ENCODE results near the gene IPO8.

The IPO8 gene

DNA sequence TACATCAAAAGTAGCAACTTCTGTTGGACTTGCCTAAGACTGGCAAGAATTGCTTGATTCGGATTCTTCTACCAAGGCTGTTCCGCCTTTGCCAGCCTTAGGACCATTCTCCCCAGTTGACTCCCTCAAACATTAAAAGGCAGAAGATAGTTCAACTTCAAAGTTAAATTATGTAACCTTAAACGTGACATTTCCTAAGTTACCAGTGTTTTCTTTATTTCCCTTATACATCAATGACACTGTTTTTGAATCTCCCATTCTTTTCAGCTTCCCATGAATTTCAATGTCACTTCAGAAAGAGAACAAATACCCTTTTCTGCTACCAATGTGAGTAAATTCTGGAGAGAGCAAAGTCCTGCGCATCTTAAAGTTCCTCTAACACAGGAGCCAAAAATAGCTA lies 33.9 kb upstream of the IPO8 start:
- CTCF ChIA-PET: interaction anchor here (0.5 kb wide), 1 partner anchor 25 kb away, joined by 4 read pairs; no protein-coding TSS in a partner anchor
- TF ChIP-seq CTCF (conservative IDR thresholded peaks at IDR 0.05; ENCODE audit: low read depth): no peak
- no peak for DNase-seq (ENCODE audit: low spot score)
- POLR2A ChIA-PET (ENCODE audit: low non-redundant PET): no interaction called here
- H3K27ac ChIP-seq: no peak overlapping the region

DNA sequence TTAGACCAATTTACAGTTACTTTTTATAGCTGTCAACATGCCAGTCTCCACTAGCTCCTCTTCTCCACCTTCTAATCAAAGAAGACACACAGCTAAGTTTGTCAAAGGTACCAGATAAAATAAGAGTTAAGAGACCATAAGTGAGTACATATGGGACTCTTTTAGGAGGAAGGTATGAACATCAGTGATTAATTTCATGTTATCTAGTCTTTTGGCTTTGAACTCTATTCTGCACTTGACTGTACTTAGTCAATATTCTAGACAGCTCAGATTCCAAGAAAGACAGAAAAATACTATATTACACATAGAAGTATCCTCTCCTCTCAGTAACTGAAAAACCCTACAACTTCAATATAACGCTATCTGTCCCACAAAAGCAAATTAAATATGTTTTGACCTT lies 31.0 kb upstream of the IPO8 start:
- no peak for TF ChIP-seq CTCF (conservative IDR thresholded peaks at IDR 0.05; ENCODE audit: low read depth)
- no peak overlapping the region for H3K27ac ChIP-seq
- CTCF ChIA-PET: interaction anchor here (0.6 kb wide), 1 partner anchor 72 kb away, joined by 3 read pairs; no protein-coding TSS in a partner anchor
- POLR2A ChIA-PET (ENCODE audit: low non-redundant PET): no interaction called here
- no peak for DNase-seq (ENCODE audit: low spot score)

DNA sequence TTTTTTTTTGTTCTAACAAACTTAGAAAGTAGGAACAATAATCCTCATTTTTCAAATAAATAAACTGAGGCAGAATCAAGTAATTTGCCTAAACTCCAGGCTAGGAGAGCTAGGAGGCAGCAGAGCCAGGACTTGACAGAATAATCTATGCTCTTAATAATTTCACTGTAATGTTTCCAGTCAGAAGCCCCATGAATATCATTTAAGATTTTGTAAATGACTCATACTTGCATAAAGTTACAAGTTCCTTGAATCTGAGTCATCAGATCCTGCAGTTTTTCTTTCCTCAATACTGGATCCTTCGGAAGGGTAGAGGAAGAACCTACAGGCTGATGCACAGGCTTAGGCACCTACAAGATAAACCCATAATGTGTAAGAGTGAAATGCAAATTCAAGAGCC lies 30.1 kb upstream of the IPO8 start:
- ChIA-PET CTCF (no interaction called here), POLR2A (ENCODE audit: low non-redundant PET) (no interaction called here)
- no peak overlapping the region for H3K27ac ChIP-seq
- TF ChIP-seq CTCF (conservative IDR thresholded peaks at IDR 0.05; ENCODE audit: low read depth): no peak
- DNase-seq (ENCODE audit: low spot score): peak; percentile 84

DNA sequence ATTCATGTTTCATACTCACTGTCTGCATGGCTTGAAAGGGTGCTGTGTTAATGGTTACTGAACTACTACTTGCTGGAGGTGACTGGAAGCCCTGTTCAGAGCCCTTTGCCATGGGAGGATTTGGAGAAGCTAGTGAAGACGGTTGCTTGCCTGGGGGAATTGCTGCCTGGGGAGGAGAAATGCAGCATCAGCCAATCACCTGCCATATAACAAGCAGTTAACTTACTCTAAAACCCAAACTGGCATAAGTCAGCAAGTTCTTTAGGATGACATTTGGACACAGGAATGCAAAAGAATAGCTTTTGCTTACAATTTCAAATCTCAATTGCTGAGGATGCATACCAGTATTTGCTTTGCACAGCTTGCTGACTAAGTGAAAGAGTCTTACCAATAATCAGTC lies 23.4 kb upstream of the IPO8 start:
- no peak for DNase-seq (ENCODE audit: low spot score)
- no peak overlapping the region for H3K27ac ChIP-seq
- ChIA-PET POLR2A (ENCODE audit: low non-redundant PET) (no interaction called here), CTCF (interaction anchor here (0.7 kb wide), 1 partner anchor 10 kb away, joined by 3 read pairs; no protein-coding TSS in a partner anchor)
- TF ChIP-seq CTCF (conservative IDR thresholded peaks at IDR 0.05; ENCODE audit: low read depth): no peak

DNA sequence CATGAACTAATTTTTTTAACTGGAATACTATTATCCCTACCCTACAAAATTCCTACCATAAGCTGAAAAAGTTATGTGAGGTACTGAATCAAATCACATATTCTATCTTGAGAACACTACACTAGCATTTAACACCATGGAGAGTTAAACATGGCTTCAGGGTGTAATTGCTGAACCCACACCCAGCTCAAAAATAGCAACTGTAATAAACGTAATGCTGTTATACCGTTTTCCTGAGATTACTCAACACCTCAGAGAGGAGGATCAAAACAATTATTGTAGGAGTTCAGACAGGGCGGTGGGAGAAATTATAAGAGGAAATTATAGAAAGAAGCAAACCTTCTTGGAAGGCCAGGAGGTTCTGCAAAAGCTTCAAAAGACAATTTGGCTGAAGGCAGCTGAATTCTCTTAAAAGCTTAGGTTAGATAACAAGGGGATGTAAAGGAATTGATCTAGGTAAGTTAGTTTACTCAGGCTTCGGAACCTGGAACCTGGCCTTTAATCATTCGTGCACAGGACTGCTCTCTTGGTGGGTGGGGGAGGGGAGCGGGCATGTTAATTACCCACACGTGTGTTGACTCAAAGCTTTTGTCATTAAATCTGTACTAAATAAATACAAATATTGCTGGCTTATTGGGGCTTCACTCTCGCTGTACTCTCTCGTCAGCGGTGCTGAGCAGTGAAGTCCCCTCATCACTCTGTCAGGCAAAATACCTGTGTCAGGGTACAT lies 12.1 kb upstream of the IPO8 start:
- no peak overlapping the region for H3K27ac ChIP-seq
- no peak for DNase-seq (ENCODE audit: low spot score)
- TF ChIP-seq CTCF (conservative IDR thresholded peaks at IDR 0.05; ENCODE audit: low read depth): no peak
- CTCF ChIA-PET: interaction anchor here (0.7 kb wide), 2 partner anchors 76 to 100 kb away, joined by 3 to 4 read pairs; no protein-coding TSS in a partner anchor
- POLR2A ChIA-PET (ENCODE audit: low non-redundant PET): no interaction called here

GRCh38 chr12:30706476-30706875 lies 10.8 kb upstream of the IPO8 start:
- no peak for TF ChIP-seq CTCF (conservative IDR thresholded peaks at IDR 0.05; ENCODE audit: low read depth)
- H3K27ac ChIP-seq: no peak overlapping the region
- DNase-seq (ENCODE audit: low spot score): no peak
- POLR2A ChIA-PET (ENCODE audit: low non-redundant PET): interaction anchor here (0.5 kb wide), 1 partner anchor 140 kb away, joined by 3 read pairs; no protein-coding TSS in a partner anchor
- CTCF ChIA-PET: no interaction called here
